ENCODE data around the gene TECR. TPM values are rescaled to one million over a fixed set of nuclear protein-coding genes. Genes with fewer than 3 reads are reported as not detected.

The TECR gene
- total RNA-seq, 1 experiment from 2014 or later: 232 TPM

- ATAC-seq: no peak
Measured at GRCh38 chr19:14514215-14514863, 15.1 kb upstream of the TECR start.

More at GRCh38 chr19:14514215-14514863, 15.1 kb upstream of the TECR start:
- Histone ChIP-seq H3K4me2 (ENCODE audit: low read length) (no peak overlapping the region), H3K4me3 (replicated peaks in 1 of 2; ENCODE audit: low read depth in 1 of 2, low read length in 2 of 2) (no peak overlapping the region), H4K20me1 (ENCODE audit: insufficient read depth) (peaks cover 38% of the 10 kb centered on the region; the same call in 1 of the 2 replicates), H3K9me3 (ENCODE audit: control insufficient read depth in 1 of 2, insufficient read depth in 1 of 2, low read depth in 1 of 2, low read length in 2 of 2) (no peaks in the 10 kb centered on the region), H3K36me3 (ENCODE audit: control insufficient read depth in 1 of 2, insufficient read depth in 2 of 2, low read length in 2 of 2) (peaks cover 7 to 30% of the 10 kb centered on the region in 2 experiments; a peak in 3 of 4 replicates), H3K79me2 (ENCODE audit: insufficient read depth, low read length) (peaks cover 44% of the 10 kb centered on the region), H2AFZ (ENCODE audit: low read depth, low read length, poor library complexity, severe bottlenecking) (no peak overlapping the region), H3K4me1 (ENCODE audit: control insufficient read depth in 1 of 2, insufficient read depth in 2 of 2, low read length in 2 of 2) (peaks cover 49 to 83% of the 10 kb centered on the region in 2 experiments), H3K9ac (ENCODE audit: low read length) (no peak overlapping the region), H3K9me2 (ENCODE audit: insufficient read depth) (no peaks in the 10 kb centered on the region), H3K27ac (ENCODE audit: low read depth, low read length) (peak overlapping the region; percentile 28), H3K27me3 (ENCODE audit: insufficient read depth, low read length) (no peaks in the 10 kb centered on the region)
- ChIA-PET RAD21 (ENCODE audit: low non-redundant PET in 1 of 2, low total read pairs in 2 of 2, uncharacterized antibody in 2 of 2, unreplicated experiment in 2 of 2) (no interaction called here), CTCF (no interaction called here), POLR2A (interaction anchor here (0.6 to 2.0 kb wide), 5 partner anchors 12 to 619 kb away, joined by 3 to 5 read pairs (median 4); partner anchors contain the start of gene GIPC1)
- no TSS peak for BruUV-seq (replicated peaks)
- DNase-seq (ENCODE audit: low read depth, low spot score): no peak
- TF ChIP-seq ZNF274 (IDR thresholded peaks at IDR 0.05; ENCODE audit: low read depth, low read length) (no peak), TCF7L2 (IDR thresholded peaks at IDR 0.05; ENCODE audit: borderline replicate concordance, extremely low read depth, insufficient read depth, insufficient read length) (no peak), EZH2 (IDR thresholded peaks at IDR 0.05) (no peak), ZFX (IDR thresholded peaks at IDR 0.05) (no peak), REST (IDR thresholded peaks at IDR 0.05; ENCODE audit: low read depth) (no peak), POLR2A (IDR thresholded peaks at IDR 0.05; ENCODE audit: borderline replicate concordance, extremely low read depth, insufficient read depth, insufficient read length) (no peak), ELF1 (IDR thresholded peaks at IDR 0.05; ENCODE audit: borderline replicate concordance, low read depth) (no peak), RAD21 (IDR thresholded peaks at IDR 0.05; ENCODE audit: low read depth) (no peak), CEBPB (IDR thresholded peaks at IDR 0.05; ENCODE audit: low read depth) (no peak)
- TF ChIP-seq, protein P1, sequence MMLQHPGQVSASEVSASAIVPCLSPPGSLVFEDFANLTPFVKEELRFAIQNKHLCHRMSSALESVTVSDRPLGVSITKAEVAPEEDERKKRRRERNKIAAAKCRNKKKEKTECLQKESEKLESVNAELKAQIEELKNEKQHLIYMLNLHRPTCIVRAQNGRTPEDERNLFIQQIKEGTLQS (IDR thresholded peaks at IDR 0.05): no peak
- intact Hi-C loops (cut with micrococcal nuclease): no loop called here
